ENCODE measurements around the gene STARD8.
"Not testable (repeated sequence)": the region's sequence is repeated elsewhere in the genome, so short reads cannot be mapped to it uniquely, and the experiment has no call there.

STARD8 gene

GRCh38 chrX:68647156-68647957, at the start of gene STARD8:
STARD8 (plus strand) TSS chrX:68647666; CDS start chrX:68647883, 217 bp downstream.
- DNase-seq, result peak; percentile 77

DNA sequence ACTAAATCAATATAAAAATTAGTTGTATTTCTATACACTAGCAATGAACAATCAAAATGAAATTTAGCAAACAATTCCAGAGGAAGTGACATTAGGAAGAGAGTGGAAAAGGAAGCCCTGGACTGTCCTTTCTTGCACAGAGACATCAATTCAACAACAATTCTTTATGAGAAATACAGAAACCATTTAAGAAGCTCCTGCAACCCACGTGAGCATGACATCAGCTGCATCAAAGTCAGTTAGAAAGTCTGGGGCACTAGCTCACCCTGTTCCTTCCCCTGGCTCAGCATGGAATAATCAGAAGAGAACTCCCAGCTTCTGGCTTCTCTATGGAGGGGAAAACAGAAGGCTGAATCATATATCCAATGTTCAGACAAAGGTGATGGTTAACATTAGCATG, 48.6 kb upstream of the STARD8 start:
- DNase-seq, result no peak

GRCh38 chrX:68599256-68600152, 48.0 kb upstream of the STARD8 start:
- DNase-seq, result peak; percentile 5

DNA sequence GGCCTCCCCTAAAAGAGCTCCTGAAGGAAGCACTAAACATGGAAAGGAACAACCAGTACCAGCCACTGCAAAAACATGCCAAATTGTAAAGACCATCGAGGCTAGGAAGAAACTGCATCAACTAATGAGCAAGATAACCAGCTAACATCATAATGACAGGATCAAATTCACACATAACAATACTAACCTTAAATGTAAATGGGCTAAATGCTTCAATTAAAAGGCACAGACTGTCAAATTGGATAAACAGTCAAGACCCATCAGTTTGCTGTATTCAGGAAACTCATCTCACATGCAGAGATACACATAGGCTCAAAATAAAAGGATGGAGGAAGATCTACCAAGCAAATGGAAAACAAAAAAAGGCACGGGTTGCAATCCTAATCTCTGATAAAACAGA, 43.2 kb upstream of the STARD8 start:
- not testable (repeated sequence) for DNase-seq

DNA sequence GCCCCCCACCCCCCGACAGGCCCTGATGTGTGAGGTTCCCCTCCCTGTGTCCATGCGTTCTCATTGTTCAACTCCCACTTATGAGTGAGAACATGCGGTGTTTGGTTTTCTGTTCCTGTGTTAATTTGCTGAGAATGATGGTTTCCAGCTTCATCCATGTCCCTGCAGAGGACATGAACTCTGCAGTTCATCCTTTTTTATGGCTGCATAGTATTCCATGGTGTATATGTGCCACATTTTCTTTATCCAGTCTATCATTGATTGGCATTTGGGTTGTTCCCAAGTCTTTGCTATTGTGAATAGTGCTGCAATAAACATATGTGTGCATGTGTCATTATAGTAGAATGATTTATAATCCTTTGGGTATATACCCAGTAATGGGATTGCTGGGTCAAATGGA, 32.7 kb upstream of the STARD8 start:
- not testable (repeated sequence) for DNase-seq

DNA sequence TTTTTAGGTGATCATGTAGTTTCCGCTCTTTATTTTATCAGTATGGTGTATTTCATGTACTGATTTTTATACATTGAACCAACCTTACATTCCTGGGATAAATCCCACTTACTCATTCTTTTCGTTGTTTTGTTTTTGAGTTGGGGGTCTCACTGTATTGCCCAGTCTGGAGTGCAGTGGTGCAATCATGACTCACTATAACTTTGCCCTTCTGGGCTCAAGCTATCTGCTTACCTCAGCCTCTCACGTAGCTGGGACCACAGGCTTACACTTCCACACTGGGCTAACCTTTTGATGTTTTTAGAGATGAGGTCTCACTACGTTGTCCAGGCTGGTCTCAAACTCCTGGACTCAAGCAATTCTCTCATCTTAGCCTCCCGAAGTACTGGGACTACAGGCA, 19.5 kb upstream of the STARD8 start:
- no peak for DNase-seq

GRCh38 chrX:68629936-68630335, 17.5 kb upstream of the STARD8 start:
- not testable (repeated sequence) for DNase-seq

- no peak for DNase-seq
Measured at GRCh38 chrX:68631336-68631735, 16.1 kb upstream of the STARD8 start.

GRCh38 chrX:68632491-68632890, 15.0 kb upstream of the STARD8 start:
- DNase-seq, result no peak

GRCh38 chrX:68633981-68634380, 13.5 kb upstream of the STARD8 start:
- no peak for DNase-seq

- DNase-seq, result peak; percentile 16
Measured at GRCh38 chrX:68634649-68635227, 12.7 kb upstream of the STARD8 start.

- DNase-seq, result no peak
Measured at GRCh38 chrX:68640661-68641060, 6.8 kb upstream of the STARD8 start.

GRCh38 chrX:68644861-68645260, 2.6 kb upstream of the STARD8 start:
- DNase-seq, result no peak

- DNase-seq, result no peak
Measured at GRCh38 chrX:68646421-68646820, 1.0 kb upstream of the STARD8 start.

DNA sequence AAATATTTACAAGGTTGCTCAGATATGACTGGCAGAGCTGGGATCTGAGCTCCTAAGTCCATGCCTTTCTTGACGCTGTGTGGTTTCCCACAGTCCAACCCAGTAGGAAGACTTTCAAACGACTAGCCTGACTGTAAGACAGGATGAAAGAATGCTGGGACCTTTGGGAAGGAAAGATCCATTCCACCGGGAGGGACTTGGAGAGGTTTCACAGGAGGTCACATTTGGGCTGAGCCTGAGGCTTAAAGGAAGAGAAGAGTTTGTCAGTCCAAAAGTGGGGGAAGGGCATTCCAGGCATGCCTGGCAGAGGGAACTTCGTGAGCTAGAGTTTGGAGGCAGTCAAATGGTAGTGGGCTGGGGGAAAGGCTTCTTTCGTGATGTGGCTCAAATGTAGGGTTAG, 1.5 kb downstream of the STARD8 start:
- DNase-seq, result peak; percentile 56

- DNase-seq, result peak; percentile 59
Measured at GRCh38 chrX:68650491-68650890, 3.0 kb downstream of the STARD8 start.

- DNase-seq, result no peak
Measured at GRCh38 chrX:68651110-68651509, 3.6 kb downstream of the STARD8 start.

DNA sequence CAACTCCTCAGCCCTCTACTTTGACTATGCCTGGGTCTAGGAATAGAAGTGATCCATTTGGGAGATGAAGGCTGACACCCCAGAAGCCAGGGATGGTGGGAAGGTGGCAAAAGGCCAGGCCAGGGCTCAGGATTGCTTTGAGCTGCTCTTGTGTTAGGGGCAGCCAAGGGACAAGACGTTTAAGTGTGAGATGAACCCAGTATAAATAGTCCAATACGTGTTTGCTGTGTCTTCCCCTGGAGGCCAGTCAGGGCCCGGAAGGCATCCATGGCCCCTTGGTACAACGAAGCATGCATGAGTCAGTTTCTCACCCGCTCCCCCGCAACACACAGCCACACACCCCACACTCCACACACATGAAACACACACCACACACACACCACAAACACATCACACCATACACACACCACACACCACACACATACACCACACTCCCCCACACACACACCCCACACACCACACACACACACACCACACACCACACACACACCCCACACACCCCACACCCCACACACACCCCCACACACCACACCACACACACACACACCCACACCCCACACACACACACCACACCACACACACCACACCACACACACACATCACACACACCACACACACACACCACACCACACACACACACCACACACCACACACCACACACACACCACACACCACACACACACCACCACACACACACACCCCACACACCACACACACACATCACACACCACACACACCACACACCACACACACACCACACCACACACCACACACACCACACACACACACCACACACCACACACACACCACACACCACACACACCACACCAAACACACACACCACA, 5.1 kb downstream of the STARD8 start:
- peak; percentile 48 for DNase-seq

- no peak for DNase-seq
Measured at GRCh38 chrX:68654693-68655092, 7.2 kb downstream of the STARD8 start.

GRCh38 chrX:68656473-68656872, 9.0 kb downstream of the STARD8 start:
- DNase-seq, result not testable (repeated sequence)

- DNase-seq, result peak; percentile 16
Measured at GRCh38 chrX:68658530-68658929, 11.1 kb downstream of the STARD8 start.

DNA sequence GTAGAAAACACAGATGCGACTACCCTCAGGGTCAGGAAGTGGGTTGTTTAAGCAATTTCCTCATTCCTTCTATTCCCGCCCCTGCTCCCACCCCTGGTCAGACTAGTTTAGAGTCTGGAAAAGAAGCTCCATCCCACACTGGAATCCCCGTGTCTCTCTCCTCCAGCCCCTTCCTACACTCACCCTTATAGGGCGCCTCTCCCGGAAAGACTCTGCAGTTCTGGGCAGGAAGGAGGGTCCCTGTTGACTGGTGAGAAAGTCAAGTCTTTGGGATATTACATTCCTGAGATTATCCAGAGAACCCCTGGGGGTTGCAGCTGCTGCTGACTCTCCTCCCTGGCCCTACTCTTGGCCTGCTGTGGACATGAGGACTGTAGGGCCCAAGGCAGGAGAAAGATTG, 11.9 kb downstream of the STARD8 start:
- DNase-seq, result peak; percentile 51

- DNase-seq, result no peak
Measured at GRCh38 chrX:68659786-68660185, 12.3 kb downstream of the STARD8 start.

Measured in EL (cell line).